K562 (cell line): ENCODE results near the gene FOS. TPM values are rescaled to one million over a fixed set of nuclear protein-coding genes. Genes with fewer than 3 reads are reported as not detected.

Source experiments
- CBFA2T3 ChIP-seq: fragments of 450-650 bp; IDR thresholded peaks from 2 replicates; pipeline ENCODE4 v1.6.1; 2017
- KLF1 ChIP-seq: fragments of 450-650 bp; IDR thresholded peaks from 2 replicates; pipeline ENCODE4 v1.6.1; 2016; ENCODE audit warnings: missing genetic modification characterization, missing compliant biosample characterization
- MYC ChIP-seq, 2 experiments: fragments of 250-450 bp in 1 of 2; sonication (Bioruptor Pico) in 1 of 2; IDR thresholded peaks; 2 replicates each; pipeline versions ENCODE4 v1.5.1 to v1.6.1; 2012 to 2021; ENCODE audit warnings: low read depth in 2 of 2, borderline replicate concordance in 1 of 2, improper control_type of control experiment in 1 of 2, low read length in 1 of 2, mild to moderate bottlenecking in 1 of 2, moderate library complexity in 1 of 2
- RBM22 ChIP-seq: fragments of 200-400 bp; formaldehyde crosslinking; IDR thresholded peaks from 2 replicates; pipeline ENCODE4 v1.6.1; 2018; ENCODE audit warnings: low read length, low read depth; ENCODE audit not compliant: poor library complexity, severe bottlenecking
- SIN3A ChIP-seq, 2 experiments: fragments of 150-350 bp in 1 of 2; IDR thresholded peaks; 2 replicates each; pipeline ENCODE4 v1.6.1; 2011 to 2016; ENCODE audit warnings: borderline replicate concordance in 2 of 2, low read depth in 2 of 2, low read length in 2 of 2, mild to moderate bottlenecking in 2 of 2, moderate library complexity in 2 of 2; ENCODE audit not compliant: control insufficient read depth in 1 of 2
- SRSF9 ChIP-seq: fragments of 200-400 bp; formaldehyde crosslinking; IDR thresholded peaks from 2 replicates; pipeline ENCODE4 v1.6.1; 2017; ENCODE audit warnings: low read depth, low read length, borderline replicate concordance
- TEAD2 ChIP-seq: fragments of 450-650 bp; IDR thresholded peaks from 2 replicates; pipeline ENCODE4 v1.6.1; 2016; ENCODE audit warnings: missing genetic modification characterization, control low read depth, missing compliant biosample characterization
- ZBTB7A ChIP-seq: IDR thresholded peaks from 2 replicates; pipeline ENCODE4 v1.6.1; 2011; ENCODE audit warnings: low read depth, mild to moderate bottlenecking, low read length, moderate library complexity, borderline replicate concordance; ENCODE audit not compliant: control insufficient read depth
- ZNF77 ChIP-seq: fragments of 250-450 bp; sonication (Bioruptor Pico); IDR thresholded peaks from 2 replicates; pipeline ENCODE4 v1.5.0; 2020
- polyA plus RNA-seq, 8 experiments: library from polyadenylated mRNA; depleted of rRNA in 4 of 8; stranded (reverse) in 5 of 8; unstranded in 3 of 8; fragments of >200 nt; fragmentation: Nextera tagmentation in 2 of 8; fragmentation: Illumina TruSeq in 1 of 8; extraction: Ambion mirVana in 2 of 8; extraction: Trizol in 1 of 8; gene quantifications; 2 replicates each; pipeline versions ENCODE4 v1.2.1 to v1.2.3, GENCODE V29; 2011 to 2014; ENCODE audit warnings: inconsistent platforms in 1 of 8, missing spikeins in 1 of 8
- total RNA-seq, 7 experiments: library from RNA; depleted of rRNA in 6 of 7; stranded (reverse); fragments of >200 nt in 6 of 7; fragmentation: Illumina TruSeq in 2 of 7; extraction: Trizol in 2 of 7; gene quantifications; 2 replicates each; pipeline versions ENCODE4 v1.2.1 to v1.2.3, GENCODE V29; 2011 to 2021; ENCODE audit warnings: low replicate concordance in 1 of 7
- TF ChIP-seq, protein P1 (sequence below): fragments of 450-650 bp; IDR thresholded peaks from 2 replicates; pipeline ENCODE4 v1.6.1; 2016; ENCODE audit warnings: mild to moderate bottlenecking, moderate library complexity
- TF ChIP-seq, protein P2 (sequence below): fragments of 450-650 bp; formaldehyde crosslinking; IDR thresholded peaks from 2 replicates; pipeline ENCODE4 v1.4.0; 2022; ENCODE audit warnings: mild to moderate bottlenecking, moderate library complexity
- TF ChIP-seq, protein P3 (sequence below): sonication (generic); IDR thresholded peaks from 2 replicates; pipeline ENCODE4 v1.6.1; 2016

FOS gene
- total and polyA plus RNA-seq, 9 of the 15 experiments (the other 6 are each of a cell fraction or from before 2014, with no cell fraction given) = 0.54 to 13.8 (median 8.9) TPM

DNA sequence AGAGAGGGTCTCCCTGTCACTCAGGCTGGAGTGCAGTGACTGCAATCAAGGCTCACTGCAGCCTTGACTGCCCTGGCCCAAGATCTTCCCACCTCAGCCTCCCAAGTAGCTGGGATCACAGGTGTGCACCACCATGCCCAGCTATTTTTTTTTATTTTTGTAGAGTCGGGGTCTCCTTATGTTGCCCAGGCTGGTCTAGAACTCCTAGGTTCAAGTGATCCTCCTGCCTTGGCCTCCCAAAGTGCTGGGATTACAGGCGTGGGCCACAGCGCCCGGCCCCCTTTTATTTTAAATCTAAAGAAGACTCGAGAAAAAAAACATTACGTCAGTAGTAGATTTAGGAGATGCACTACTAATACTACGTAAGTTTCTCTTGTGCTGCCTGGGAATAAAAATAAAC lies 14.3 kb downstream of the FOS start (continued):
- TF ChIP-seq, protein P1, sequence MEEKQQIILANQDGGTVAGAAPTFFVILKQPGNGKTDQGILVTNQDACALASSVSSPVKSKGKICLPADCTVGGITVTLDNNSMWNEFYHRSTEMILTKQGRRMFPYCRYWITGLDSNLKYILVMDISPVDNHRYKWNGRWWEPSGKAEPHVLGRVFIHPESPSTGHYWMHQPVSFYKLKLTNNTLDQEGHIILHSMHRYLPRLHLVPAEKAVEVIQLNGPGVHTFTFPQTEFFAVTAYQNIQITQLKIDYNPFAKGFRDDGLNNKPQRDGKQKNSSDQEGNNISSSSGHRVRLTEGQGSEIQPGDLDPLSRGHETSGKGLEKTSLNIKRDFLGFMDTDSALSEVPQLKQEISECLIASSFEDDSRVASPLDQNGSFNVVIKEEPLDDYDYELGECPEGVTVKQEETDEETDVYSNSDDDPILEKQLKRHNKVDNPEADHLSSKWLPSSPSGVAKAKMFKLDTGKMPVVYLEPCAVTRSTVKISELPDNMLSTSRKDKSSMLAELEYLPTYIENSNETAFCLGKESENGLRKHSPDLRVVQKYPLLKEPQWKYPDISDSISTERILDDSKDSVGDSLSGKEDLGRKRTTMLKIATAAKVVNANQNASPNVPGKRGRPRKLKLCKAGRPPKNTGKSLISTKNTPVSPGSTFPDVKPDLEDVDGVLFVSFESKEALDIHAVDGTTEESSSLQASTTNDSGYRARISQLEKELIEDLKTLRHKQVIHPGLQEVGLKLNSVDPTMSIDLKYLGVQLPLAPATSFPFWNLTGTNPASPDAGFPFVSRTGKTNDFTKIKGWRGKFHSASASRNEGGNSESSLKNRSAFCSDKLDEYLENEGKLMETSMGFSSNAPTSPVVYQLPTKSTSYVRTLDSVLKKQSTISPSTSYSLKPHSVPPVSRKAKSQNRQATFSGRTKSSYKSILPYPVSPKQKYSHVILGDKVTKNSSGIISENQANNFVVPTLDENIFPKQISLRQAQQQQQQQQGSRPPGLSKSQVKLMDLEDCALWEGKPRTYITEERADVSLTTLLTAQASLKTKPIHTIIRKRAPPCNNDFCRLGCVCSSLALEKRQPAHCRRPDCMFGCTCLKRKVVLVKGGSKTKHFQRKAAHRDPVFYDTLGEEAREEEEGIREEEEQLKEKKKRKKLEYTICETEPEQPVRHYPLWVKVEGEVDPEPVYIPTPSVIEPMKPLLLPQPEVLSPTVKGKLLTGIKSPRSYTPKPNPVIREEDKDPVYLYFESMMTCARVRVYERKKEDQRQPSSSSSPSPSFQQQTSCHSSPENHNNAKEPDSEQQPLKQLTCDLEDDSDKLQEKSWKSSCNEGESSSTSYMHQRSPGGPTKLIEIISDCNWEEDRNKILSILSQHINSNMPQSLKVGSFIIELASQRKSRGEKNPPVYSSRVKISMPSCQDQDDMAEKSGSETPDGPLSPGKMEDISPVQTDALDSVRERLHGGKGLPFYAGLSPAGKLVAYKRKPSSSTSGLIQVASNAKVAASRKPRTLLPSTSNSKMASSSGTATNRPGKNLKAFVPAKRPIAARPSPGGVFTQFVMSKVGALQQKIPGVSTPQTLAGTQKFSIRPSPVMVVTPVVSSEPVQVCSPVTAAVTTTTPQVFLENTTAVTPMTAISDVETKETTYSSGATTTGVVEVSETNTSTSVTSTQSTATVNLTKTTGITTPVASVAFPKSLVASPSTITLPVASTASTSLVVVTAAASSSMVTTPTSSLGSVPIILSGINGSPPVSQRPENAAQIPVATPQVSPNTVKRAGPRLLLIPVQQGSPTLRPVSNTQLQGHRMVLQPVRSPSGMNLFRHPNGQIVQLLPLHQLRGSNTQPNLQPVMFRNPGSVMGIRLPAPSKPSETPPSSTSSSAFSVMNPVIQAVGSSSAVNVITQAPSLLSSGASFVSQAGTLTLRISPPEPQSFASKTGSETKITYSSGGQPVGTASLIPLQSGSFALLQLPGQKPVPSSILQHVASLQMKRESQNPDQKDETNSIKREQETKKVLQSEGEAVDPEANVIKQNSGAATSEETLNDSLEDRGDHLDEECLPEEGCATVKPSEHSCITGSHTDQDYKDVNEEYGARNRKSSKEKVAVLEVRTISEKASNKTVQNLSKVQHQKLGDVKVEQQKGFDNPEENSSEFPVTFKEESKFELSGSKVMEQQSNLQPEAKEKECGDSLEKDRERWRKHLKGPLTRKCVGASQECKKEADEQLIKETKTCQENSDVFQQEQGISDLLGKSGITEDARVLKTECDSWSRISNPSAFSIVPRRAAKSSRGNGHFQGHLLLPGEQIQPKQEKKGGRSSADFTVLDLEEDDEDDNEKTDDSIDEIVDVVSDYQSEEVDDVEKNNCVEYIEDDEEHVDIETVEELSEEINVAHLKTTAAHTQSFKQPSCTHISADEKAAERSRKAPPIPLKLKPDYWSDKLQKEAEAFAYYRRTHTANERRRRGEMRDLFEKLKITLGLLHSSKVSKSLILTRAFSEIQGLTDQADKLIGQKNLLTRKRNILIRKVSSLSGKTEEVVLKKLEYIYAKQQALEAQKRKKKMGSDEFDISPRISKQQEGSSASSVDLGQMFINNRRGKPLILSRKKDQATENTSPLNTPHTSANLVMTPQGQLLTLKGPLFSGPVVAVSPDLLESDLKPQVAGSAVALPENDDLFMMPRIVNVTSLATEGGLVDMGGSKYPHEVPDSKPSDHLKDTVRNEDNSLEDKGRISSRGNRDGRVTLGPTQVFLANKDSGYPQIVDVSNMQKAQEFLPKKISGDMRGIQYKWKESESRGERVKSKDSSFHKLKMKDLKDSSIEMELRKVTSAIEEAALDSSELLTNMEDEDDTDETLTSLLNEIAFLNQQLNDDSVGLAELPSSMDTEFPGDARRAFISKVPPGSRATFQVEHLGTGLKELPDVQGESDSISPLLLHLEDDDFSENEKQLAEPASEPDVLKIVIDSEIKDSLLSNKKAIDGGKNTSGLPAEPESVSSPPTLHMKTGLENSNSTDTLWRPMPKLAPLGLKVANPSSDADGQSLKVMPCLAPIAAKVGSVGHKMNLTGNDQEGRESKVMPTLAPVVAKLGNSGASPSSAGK = no peak
- TF ChIP-seq, protein P2, sequence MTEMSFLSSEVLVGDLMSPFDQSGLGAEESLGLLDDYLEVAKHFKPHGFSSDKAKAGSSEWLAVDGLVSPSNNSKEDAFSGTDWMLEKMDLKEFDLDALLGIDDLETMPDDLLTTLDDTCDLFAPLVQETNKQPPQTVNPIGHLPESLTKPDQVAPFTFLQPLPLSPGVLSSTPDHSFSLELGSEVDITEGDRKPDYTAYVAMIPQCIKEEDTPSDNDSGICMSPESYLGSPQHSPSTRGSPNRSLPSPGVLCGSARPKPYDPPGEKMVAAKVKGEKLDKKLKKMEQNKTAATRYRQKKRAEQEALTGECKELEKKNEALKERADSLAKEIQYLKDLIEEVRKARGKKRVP (CRISPR knock-in tag) = no peak
- TF ChIP-seq KLF1 (no peak), RBM22 (no peak), CBFA2T3 (no peak), MYC (IDR thresholded peaks at IDR 0.05; ENCODE audit: low read depth, low read length) (no peak), MYC (CRISPR knock-in tag; IDR thresholded peaks at IDR 0.05; ENCODE audit: borderline replicate concordance, low read depth) (no peak), SRSF9 (no peak), TEAD2 (tag) (no peak), ZBTB7A (no peak), SIN3A (IDR thresholded peaks at IDR 0.05; ENCODE audit: borderline replicate concordance in 2 of 2, control insufficient read depth in 1 of 2, low read depth in 2 of 2, low read length in 2 of 2) (no peak), ZNF77 (CRISPR knock-in tag) (no peak)
- TF ChIP-seq, protein P3, sequence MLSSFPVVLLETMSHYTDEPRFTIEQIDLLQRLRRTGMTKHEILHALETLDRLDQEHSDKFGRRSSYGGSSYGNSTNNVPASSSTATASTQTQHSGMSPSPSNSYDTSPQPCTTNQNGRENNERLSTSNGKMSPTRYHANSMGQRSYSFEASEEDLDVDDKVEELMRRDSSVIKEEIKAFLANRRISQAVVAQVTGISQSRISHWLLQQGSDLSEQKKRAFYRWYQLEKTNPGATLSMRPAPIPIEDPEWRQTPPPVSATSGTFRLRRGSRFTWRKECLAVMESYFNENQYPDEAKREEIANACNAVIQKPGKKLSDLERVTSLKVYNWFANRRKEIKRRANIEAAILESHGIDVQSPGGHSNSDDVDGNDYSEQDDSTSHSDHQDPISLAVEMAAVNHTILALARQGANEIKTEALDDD = no peak
